ENCODE results near the gene A2ML1. TPM values are rescaled to one million over a fixed set of nuclear protein-coding genes. Genes with fewer than 3 reads are reported as not detected.

A2ML1 gene
- polyA plus RNA-seq, 4 donors: 0.10 to 0.22 TPM; not detected in 2

DNA sequence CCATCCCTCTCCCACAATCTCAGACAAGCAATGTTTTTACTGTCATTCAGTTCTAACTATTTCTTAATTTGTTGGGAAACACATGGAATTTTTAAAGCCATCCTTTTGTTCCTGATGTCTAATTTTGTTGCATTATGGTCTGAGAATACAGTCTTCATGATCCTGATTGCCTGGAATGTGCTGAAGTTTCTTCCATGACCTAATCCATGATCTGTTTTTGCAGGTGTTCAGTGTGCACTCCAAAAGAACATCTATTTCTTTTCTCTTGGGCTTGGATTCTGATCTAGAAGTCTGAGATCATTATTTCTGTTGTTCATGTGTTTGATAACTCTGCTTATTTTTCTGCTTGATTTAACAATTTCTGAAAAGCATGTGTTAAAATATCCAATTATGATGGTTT is 48.6 kb downstream of the A2ML1 start:
- no peak for FAIRE-seq
- H3K9me3 ChIP-seq (ENCODE audit: control insufficient read depth in 2 of 2, insufficient read depth in 1 of 2, low read depth in 1 of 2, low read length in 1 of 2): no peaks in the 10 kb centered on the region
- no peaks in the 10 kb centered on the region for H3K27me3 ChIP-seq (ENCODE audit: control insufficient read depth in 3 of 3, insufficient read depth in 3 of 3, low read length in 3 of 3)
- no peak for DNase-seq
- no peak overlapping the region for H3K27ac ChIP-seq (ENCODE audit: low read depth in 1 of 3, low read length in 2 of 3)
- H3K4me1 ChIP-seq (ENCODE audit: control insufficient read depth in 3 of 3, insufficient read depth in 2 of 3, low read depth in 1 of 3, low read length in 2 of 3): no peaks in the 10 kb centered on the region
- H3K4me3 ChIP-seq (ENCODE audit: low read depth in 1 of 3, low read length in 3 of 3): no peak overlapping the region
- no peaks in the 10 kb centered on the region for H3K36me3 ChIP-seq (ENCODE audit: control insufficient read depth in 3 of 3, insufficient read depth in 2 of 3, low read depth in 1 of 3, low read length in 3 of 3)

DNA sequence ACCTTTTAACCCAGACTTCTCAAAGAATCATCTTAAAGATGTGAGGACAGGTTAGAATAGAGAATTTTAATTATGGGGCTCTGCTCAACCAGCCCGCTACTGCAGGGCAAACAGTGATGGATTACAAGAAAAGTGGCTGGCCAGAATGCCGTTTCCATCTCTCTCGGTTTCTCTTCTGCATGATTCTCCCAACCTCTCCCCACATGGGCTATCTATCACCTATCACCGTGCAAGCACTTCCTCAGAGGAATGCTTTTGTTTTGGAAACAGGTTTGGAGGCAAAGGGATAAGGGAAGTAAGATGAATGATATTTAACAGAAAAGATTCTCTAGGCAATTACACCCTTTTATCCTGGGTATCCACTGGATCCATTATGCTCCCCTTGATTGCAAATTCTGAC is 54.5 kb downstream of the A2ML1 start:
- 35 to 54% (median 45%) methylated on average over 4 of the region's 4 CpGs for WGBS, 3 donors
- FAIRE-seq: no peak
- Histone ChIP-seq H3K4me1 (ENCODE audit: control insufficient read depth in 3 of 3, insufficient read depth in 2 of 3, low read depth in 1 of 3, low read length in 2 of 3) (no peaks in the 10 kb centered on the region), H3K27ac (ENCODE audit: low read depth in 1 of 3, low read length in 2 of 3) (no peak overlapping the region), H3K9me3 (ENCODE audit: control insufficient read depth in 2 of 2, insufficient read depth in 1 of 2, low read depth in 1 of 2, low read length in 1 of 2) (no peaks in the 10 kb centered on the region), H3K36me3 (ENCODE audit: control insufficient read depth in 3 of 3, insufficient read depth in 2 of 3, low read depth in 1 of 3, low read length in 3 of 3) (no peaks in the 10 kb centered on the region), H3K4me3 (ENCODE audit: low read depth in 1 of 3, low read length in 3 of 3) (no peak overlapping the region), H3K27me3 (ENCODE audit: control insufficient read depth in 3 of 3, insufficient read depth in 3 of 3, low read length in 3 of 3) (no peaks in the 10 kb centered on the region)
- DNase-seq: no peak

DNA sequence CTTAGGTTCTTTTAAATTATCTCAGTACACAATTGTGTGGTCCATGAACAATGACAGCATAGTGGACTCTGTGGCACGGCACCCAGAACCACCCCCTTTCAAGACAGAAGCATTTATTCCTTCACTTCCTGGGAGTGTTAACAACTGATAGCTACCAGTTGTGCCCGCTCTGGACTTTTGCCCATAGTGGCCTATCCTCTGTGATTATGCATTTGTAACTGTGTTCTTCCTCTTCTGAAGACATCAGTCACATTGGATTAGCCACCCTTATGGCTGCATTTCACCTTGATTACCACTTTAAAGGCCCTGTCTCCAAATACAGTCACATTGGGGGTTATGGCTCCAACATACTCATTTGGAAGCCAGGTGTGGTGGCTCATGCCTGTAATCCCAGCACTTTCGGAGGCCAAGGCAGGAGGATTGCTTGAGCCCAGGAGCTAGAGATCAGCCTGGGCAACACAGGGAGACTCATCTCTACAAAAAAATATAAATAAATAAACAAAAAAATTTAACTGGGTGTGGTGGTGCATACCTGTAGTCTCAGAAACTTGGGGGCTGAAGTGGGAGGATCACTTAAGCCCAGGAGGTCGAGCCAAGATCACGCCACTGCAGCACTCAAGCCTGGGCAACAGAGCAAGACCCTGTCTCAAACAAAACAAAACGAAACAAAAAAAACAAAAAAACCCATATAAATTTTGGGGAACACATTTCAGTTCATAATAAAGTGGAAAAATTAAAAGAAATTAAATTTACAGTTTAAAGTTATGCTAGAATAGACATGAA is 64.3 kb downstream of the A2ML1 start:
- WGBS, 3 donors: 68 to 86% (median 76%) methylated on average over 6 of the region's 6 CpGs
- no peak overlapping the region for H3K4me3 ChIP-seq (ENCODE audit: low read depth in 1 of 3, low read length in 3 of 3)
- H3K27me3 ChIP-seq (ENCODE audit: control insufficient read depth in 3 of 3, insufficient read depth in 3 of 3, low read length in 3 of 3): no peaks in the 10 kb centered on the region
- DNase-seq (peak; percentile 6 to 25), FAIRE-seq (no peak)
- H3K9me3 ChIP-seq (ENCODE audit: control insufficient read depth in 2 of 2, insufficient read depth in 1 of 2, low read depth in 1 of 2, low read length in 1 of 2): peaks cover 0 to 4% of the 10 kb centered on the region in 2 donors
- H3K4me1 ChIP-seq (ENCODE audit: control insufficient read depth in 3 of 3, insufficient read depth in 2 of 3, low read depth in 1 of 3, low read length in 2 of 3): no peaks in the 10 kb centered on the region
- H3K36me3 ChIP-seq (ENCODE audit: control insufficient read depth in 3 of 3, insufficient read depth in 2 of 3, low read depth in 1 of 3, low read length in 3 of 3): no peaks in the 10 kb centered on the region
- H3K27ac ChIP-seq (ENCODE audit: low read depth in 1 of 3, low read length in 2 of 3): no peak overlapping the region

DNA sequence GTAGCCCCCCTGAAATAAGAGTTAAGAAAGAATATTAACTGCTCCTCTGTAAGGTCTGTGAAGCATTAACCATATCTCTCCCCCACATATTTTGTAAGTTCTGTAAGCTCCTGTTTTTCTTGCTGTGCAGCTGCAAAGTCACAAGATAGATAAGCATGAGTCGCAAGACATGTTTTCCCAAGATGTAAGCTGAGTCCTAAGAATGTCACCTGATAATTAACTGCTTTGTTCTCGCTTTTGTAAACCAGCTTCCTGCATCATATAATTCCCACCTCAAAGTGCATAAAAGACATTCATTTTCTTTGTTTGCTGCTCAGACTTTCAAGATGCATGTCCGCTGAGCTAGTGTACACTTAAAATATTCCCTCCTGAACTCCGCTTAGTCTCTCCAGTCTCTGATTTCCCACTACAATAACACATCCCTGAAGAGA is 64.9 kb downstream of the A2ML1 start:
- DNase-seq (peak in 1 of 2 donors; percentile 6), FAIRE-seq (no peak)
- no peaks in the 10 kb centered on the region for H3K27me3 ChIP-seq (ENCODE audit: control insufficient read depth in 3 of 3, insufficient read depth in 3 of 3, low read length in 3 of 3)
- no peaks in the 10 kb centered on the region for H3K4me1 ChIP-seq (ENCODE audit: control insufficient read depth in 3 of 3, insufficient read depth in 2 of 3, low read depth in 1 of 3, low read length in 2 of 3)
- no peak overlapping the region for H3K4me3 ChIP-seq (ENCODE audit: low read depth in 1 of 3, low read length in 3 of 3)
- WGBS, 3 donors: 81 to 85% (median 82%) methylated on average over 4 of the region's 4 CpGs
- no peak overlapping the region for H3K27ac ChIP-seq (ENCODE audit: low read depth in 1 of 3, low read length in 2 of 3)
- peaks cover 0 to 4% of the 10 kb centered on the region in 2 donors for H3K9me3 ChIP-seq (ENCODE audit: control insufficient read depth in 2 of 2, insufficient read depth in 1 of 2, low read depth in 1 of 2, low read length in 1 of 2)
- no peaks in the 10 kb centered on the region for H3K36me3 ChIP-seq (ENCODE audit: control insufficient read depth in 3 of 3, insufficient read depth in 2 of 3, low read depth in 1 of 3, low read length in 3 of 3)

DNA sequence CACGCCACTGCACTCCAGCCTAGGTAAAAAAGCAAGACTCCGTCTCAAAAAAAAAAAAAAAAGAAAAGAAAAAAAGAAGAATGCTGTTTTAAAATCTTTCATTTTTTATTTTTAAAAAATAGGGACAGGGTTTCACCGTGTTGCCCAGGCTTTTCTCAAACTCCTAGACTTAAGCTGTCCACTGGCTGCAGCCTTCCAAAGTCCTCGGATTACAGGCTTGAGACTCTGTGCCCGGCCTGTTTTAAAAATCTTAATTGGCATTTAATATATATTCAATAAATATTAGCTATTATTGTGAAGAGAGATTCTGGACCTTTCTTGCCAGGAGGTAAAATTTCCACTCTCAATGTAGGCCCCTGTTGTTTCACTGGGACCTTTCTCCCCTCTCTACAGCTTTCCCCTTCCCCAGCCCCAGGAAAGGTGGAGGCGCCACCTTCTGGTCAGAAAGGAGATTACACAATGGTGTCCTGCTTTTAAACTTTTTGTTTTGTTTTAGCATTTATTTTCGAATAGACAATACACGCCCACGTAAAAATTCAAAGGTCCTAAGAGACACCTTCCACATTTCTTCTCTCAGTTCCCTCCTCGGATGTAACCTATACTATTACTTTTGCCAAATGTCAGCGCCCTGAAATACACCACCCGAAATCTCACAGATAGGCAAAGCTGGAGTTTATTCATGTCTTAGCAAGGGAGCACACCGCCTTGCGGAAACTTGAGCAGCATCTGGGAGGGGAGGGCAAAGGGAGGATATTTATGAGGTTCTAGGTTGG is 68.1 kb downstream of the A2ML1 start:
- Histone ChIP-seq H3K9me3 (ENCODE audit: control insufficient read depth in 2 of 2, insufficient read depth in 1 of 2, low read depth in 1 of 2, low read length in 1 of 2) (peaks cover 0 to 4% of the 10 kb centered on the region in 2 donors), H3K4me1 (ENCODE audit: control insufficient read depth in 3 of 3, insufficient read depth in 2 of 3, low read depth in 1 of 3, low read length in 2 of 3) (no peaks in the 10 kb centered on the region), H3K36me3 (ENCODE audit: control insufficient read depth in 3 of 3, insufficient read depth in 2 of 3, low read depth in 1 of 3, low read length in 3 of 3) (no peaks in the 10 kb centered on the region), H3K27ac (ENCODE audit: low read depth in 1 of 3, low read length in 2 of 3) (no peak overlapping the region), H3K27me3 (ENCODE audit: control insufficient read depth in 3 of 3, insufficient read depth in 3 of 3, low read length in 3 of 3) (no peaks in the 10 kb centered on the region), H3K4me3 (ENCODE audit: low read depth in 1 of 3, low read length in 3 of 3) (peak overlapping the region in 2 of 3 donors; percentile 21 to 45)
- no peak for FAIRE-seq
- WGBS, 3 donors: 26 to 30% (median 30%) methylated on average over 14 of the region's 14 CpGs
- DNase-seq: peak; percentile 61 to 75

DNA sequence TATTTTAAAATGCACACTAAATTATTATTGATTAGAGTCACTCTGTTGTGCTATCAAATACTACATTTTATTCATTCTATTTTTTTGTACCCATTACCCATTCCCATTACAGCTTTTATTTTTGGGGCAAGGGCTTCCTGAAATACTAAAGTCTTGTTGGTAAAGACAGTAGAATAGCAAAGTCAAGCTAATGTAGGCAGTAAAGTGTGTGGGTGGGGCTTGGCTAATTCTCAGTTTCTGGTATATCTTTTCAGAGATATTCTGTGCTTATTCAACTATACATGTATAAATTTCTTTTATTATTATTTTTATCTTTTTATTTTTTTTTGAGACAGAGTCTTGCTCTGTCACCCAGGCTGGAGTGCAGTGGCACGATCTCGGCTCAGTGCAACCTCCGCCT is 69.6 kb downstream of the A2ML1 start:
- H3K4me1 ChIP-seq (ENCODE audit: control insufficient read depth in 3 of 3, insufficient read depth in 2 of 3, low read depth in 1 of 3, low read length in 2 of 3): no peaks in the 10 kb centered on the region
- FAIRE-seq (no peak), DNase-seq (no peak)
- no peak overlapping the region for H3K4me3 ChIP-seq (ENCODE audit: low read depth in 1 of 3, low read length in 3 of 3)
- H3K9me3 ChIP-seq (ENCODE audit: control insufficient read depth in 2 of 2, insufficient read depth in 1 of 2, low read depth in 1 of 2, low read length in 1 of 2): peaks cover 0 to 3% of the 10 kb centered on the region in 2 donors
- WGBS, 3 donors: 94 to 98% (median 96%) methylated on average over 3 of the region's 3 CpGs
- no peaks in the 10 kb centered on the region for H3K27me3 ChIP-seq (ENCODE audit: control insufficient read depth in 3 of 3, insufficient read depth in 3 of 3, low read length in 3 of 3)
- no peak overlapping the region for H3K27ac ChIP-seq (ENCODE audit: low read depth in 1 of 3, low read length in 2 of 3)
- no peaks in the 10 kb centered on the region for H3K36me3 ChIP-seq (ENCODE audit: control insufficient read depth in 3 of 3, insufficient read depth in 2 of 3, low read depth in 1 of 3, low read length in 3 of 3)

DNA sequence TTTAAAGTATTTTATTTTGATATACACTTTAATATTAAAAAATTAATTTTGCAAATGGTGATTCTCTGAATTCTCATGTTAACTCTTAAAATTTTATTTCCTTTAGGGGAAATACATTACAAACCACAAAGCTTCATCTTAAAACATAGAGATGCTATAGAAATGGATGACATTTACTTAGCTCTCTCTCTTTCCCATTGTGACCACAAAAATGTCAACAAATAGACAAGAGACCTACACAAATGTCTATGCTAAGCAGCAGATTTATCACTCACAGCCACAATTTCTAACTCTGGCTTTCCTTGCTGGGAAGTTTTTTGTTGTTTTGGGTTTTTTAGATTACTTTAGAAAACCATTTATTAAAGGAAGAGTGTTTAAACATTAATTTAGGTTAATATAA is 72.0 kb downstream of the A2ML1 start:
- no peaks in the 10 kb centered on the region for H3K4me1 ChIP-seq (ENCODE audit: control insufficient read depth in 3 of 3, insufficient read depth in 2 of 3, low read depth in 1 of 3, low read length in 2 of 3)
- no peak overlapping the region for H3K4me3 ChIP-seq (ENCODE audit: low read depth in 1 of 3, low read length in 3 of 3)
- H3K27me3 ChIP-seq (ENCODE audit: control insufficient read depth in 3 of 3, insufficient read depth in 3 of 3, low read length in 3 of 3): no peaks in the 10 kb centered on the region
- no peak for FAIRE-seq
- DNase-seq: no peak
- H3K9me3 ChIP-seq (ENCODE audit: control insufficient read depth in 2 of 2, insufficient read depth in 1 of 2, low read depth in 1 of 2, low read length in 1 of 2): no peaks in the 10 kb centered on the region
- H3K36me3 ChIP-seq (ENCODE audit: control insufficient read depth in 3 of 3, insufficient read depth in 2 of 3, low read depth in 1 of 3, low read length in 3 of 3): no peaks in the 10 kb centered on the region
- H3K27ac ChIP-seq (ENCODE audit: low read depth in 1 of 3, low read length in 2 of 3): no peak overlapping the region

DNA sequence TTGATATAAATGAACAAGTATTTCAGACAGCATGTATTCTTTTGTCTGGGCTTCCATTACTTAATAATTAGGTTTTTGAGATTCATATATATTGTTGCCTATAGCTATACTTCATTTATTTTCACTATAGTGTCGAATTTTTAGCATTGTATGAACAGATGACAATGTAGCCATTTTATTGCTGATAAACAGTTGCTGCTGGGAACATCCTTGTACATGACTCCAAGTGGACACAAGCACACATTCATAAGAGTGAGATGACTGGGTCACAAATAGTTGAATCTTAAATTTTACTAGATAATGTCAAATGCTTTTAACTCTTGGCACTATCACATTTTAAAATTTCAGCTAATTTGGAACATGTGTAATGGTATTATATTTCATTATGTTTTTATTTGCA is 72.6 kb downstream of the A2ML1 start:
- Histone ChIP-seq H3K4me1 (ENCODE audit: control insufficient read depth in 3 of 3, insufficient read depth in 2 of 3, low read depth in 1 of 3, low read length in 2 of 3) (no peaks in the 10 kb centered on the region), H3K9me3 (ENCODE audit: control insufficient read depth in 2 of 2, insufficient read depth in 1 of 2, low read depth in 1 of 2, low read length in 1 of 2) (no peaks in the 10 kb centered on the region), H3K36me3 (ENCODE audit: control insufficient read depth in 3 of 3, insufficient read depth in 2 of 3, low read depth in 1 of 3, low read length in 3 of 3) (no peaks in the 10 kb centered on the region), H3K27ac (ENCODE audit: low read depth in 1 of 3, low read length in 2 of 3) (no peak overlapping the region), H3K27me3 (ENCODE audit: control insufficient read depth in 3 of 3, insufficient read depth in 3 of 3, low read length in 3 of 3) (no peaks in the 10 kb centered on the region), H3K4me3 (ENCODE audit: low read depth in 1 of 3, low read length in 3 of 3) (no peak overlapping the region)
- DNase-seq (no peak), FAIRE-seq (no peak)
- 15 to 75% (median 46%) methylated on average over 1 of the region's 1 CpG for WGBS, 3 donors

Measured in small intestine (tissue), 7 donors.